ENCODE results near the gene MAP2K5.

DNA sequence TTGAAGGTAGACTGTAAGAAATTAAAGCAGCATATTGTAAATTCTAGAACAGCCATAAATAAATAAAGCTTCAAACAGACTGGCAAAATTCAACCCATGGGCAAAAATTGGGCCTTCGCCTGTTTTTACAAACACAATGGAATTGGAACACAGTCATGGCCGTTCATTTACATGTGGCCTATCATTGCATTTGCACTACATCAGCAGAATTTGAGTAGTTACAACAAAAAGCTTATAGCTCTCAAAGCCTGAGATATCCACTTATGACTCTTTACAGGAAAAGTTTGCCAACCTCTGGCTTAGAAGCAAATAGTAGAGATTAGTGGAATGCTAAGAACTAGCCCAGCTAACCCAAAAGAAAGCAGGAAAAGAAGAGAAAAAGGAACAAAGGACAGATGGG lies 143.2 kb downstream of the MAP2K5 start:
- TF ChIP-seq SMC3 (IDR thresholded peaks at IDR 0.05) (no peak), CTCF (IDR thresholded peaks at IDR 0.05) (no peak), MAX (IDR thresholded peaks at IDR 0.05) (no peak), POLR2A (IDR thresholded peaks at IDR 0.05; ENCODE audit: low read length) (no peak)
